SIG-M5 (cell line): ENCODE data around the gene CDH13.

ENCODE experiments used
- DNase-seq: peaks from one replicate; lab custom pipeline; 2025; lab: John Stamatoyannopoulos, UW

Gene CDH13

GRCh38 chr16:82628711-82629110 is 1.9 kb downstream of the CDH13 start:
- DNase-seq, result no peak

- DNase-seq, result no peak
Observed at GRCh38 chr16:82629441-82630027, 2.8 kb downstream of the CDH13 start.

- no peak for DNase-seq
Observed at GRCh38 chr16:82630219-82630618, 3.5 kb downstream of the CDH13 start.

- no peak for DNase-seq
Observed at GRCh38 chr16:82630688-82631087, 3.9 kb downstream of the CDH13 start.

GRCh38 chr16:82631701-82632685 is 5.2 kb downstream of the CDH13 start:
- no peak for DNase-seq

- no peak for DNase-seq
Observed at GRCh38 chr16:82633964-82634600, 7.3 kb downstream of the CDH13 start.

- DNase-seq, result no peak
Observed at GRCh38 chr16:82634955-82635610, 8.3 kb downstream of the CDH13 start.

- DNase-seq, result no peak
Observed at GRCh38 chr16:82636485-82636884, 9.7 kb downstream of the CDH13 start.

- DNase-seq, result no peak
Observed at GRCh38 chr16:82636958-82637357, 10.2 kb downstream of the CDH13 start.

- DNase-seq, result no peak
Observed at GRCh38 chr16:82638095-82638798, 11.5 kb downstream of the CDH13 start.

- DNase-seq, result no peak
Observed at GRCh38 chr16:82639263-82639662, 12.5 kb downstream of the CDH13 start.

- DNase-seq, result no peak
Observed at GRCh38 chr16:82639666-82640336, 13.0 kb downstream of the CDH13 start.

- DNase-seq, result no peak
Observed at GRCh38 chr16:82641336-82641984, 14.7 kb downstream of the CDH13 start.

GRCh38 chr16:82643136-82643535 is 16.4 kb downstream of the CDH13 start:
- no peak for DNase-seq

- DNase-seq, result no peak
Observed at GRCh38 chr16:82643936-82644630, 17.3 kb downstream of the CDH13 start.

GRCh38 chr16:82646504-82646903 is 19.7 kb downstream of the CDH13 start:
- no peak for DNase-seq

- DNase-seq, result no peak
Observed at GRCh38 chr16:82649766-82650165, 23.0 kb downstream of the CDH13 start.

GRCh38 chr16:82650804-82651203 is 24.0 kb downstream of the CDH13 start:
- DNase-seq, result no peak

GRCh38 chr16:82651921-82652601 is 25.3 kb downstream of the CDH13 start:
- no peak for DNase-seq
